CD14-positive monocyte (primary cell): ENCODE measurements around the gene SCD5. TPM values are rescaled to one million over a fixed set of nuclear protein-coding genes. Genes with fewer than 3 reads are reported as not detected.

ENCODE experiments used
- DNase-seq, 3 donors: peaks; one replicate each; pipeline ENCODE4 v3.0.0-alpha.2; 2011 to 2022
- H2AFZ ChIP-seq: 2 replicates; pipeline ENCODE4 v1.6.0; 2012; ENCODE audit warnings: mild to moderate bottlenecking, low read depth, low read length, inconsistent platforms; ENCODE audit not compliant: insufficient read depth, poor library complexity, severe bottlenecking
- H3K27ac ChIP-seq, 2 donors: 1 replicate in 1 of 2; 2 replicates in 1 of 2; pipeline ENCODE4 v1.5.1; 2012 to 2013; ENCODE audit warnings: low read length in 2 of 2, control low read depth in 1 of 2, inconsistent platforms in 1 of 2, low read depth in 1 of 2, mild to moderate bottlenecking in 1 of 2
- H3K27me3 ChIP-seq, 2 donors: one replicate each; pipeline versions ENCODE4 v1.6.0 to v1.6.1; 2011 to 2013; ENCODE audit warnings: low read length in 2 of 2; ENCODE audit not compliant: control insufficient read depth in 2 of 2, insufficient read depth in 2 of 2
- H3K36me3 ChIP-seq, 2 donors: replicated peaks in 1 of 2; 1 replicate in 1 of 2; 2 replicates in 1 of 2; pipeline versions ENCODE4 v1.5.1 to v1.6.1; 2012 to 2013; ENCODE audit warnings: low read length in 2 of 2, control low read depth in 1 of 2, inconsistent platforms in 1 of 2, mild to moderate bottlenecking in 1 of 2; ENCODE audit not compliant: insufficient read depth in 2 of 2, control insufficient read depth in 1 of 2
- H3K4me1 ChIP-seq, 2 donors: 1 replicate in 1 of 2; 2 replicates in 1 of 2; pipeline versions ENCODE4 v1.5.1 to v1.6.1; 2012 to 2013; ENCODE audit warnings: low read length in 2 of 2, control low read depth in 1 of 2, inconsistent platforms in 1 of 2, mild to moderate bottlenecking in 1 of 2, moderate library complexity in 1 of 2; ENCODE audit not compliant: insufficient read depth in 2 of 2, control insufficient read depth in 1 of 2
- H3K4me2 ChIP-seq: replicated peaks from 2 replicates; pipeline ENCODE3; 2012; ENCODE audit warnings: low read length, moderate library complexity, mild to moderate bottlenecking; ENCODE audit not compliant: poor library complexity, severe bottlenecking; ENCODE audit errors: extremely low read depth
- H3K4me3 ChIP-seq, 3 experiments: fragments of 200-600 bp in 1 of 3; sonication (generic) in 1 of 3; replicated peaks in 1 of 3; 1 replicate in 2 of 3; 2 replicates in 1 of 3; pipeline ENCODE4 v1.5.1; 2011 to 2013; ENCODE audit warnings: low read length in 3 of 3, mild to moderate bottlenecking in 3 of 3, control low read depth in 2 of 3, low read depth in 2 of 3, inconsistent platforms in 1 of 3, moderate library complexity in 1 of 3
- H3K79me2 ChIP-seq: 2 replicates; pipeline ENCODE4 v1.6.0; 2012; ENCODE audit warnings: mild to moderate bottlenecking, control low read depth, inconsistent platforms, low read length, moderate library complexity; ENCODE audit not compliant: insufficient read depth
- H3K9ac ChIP-seq: 2 replicates; pipeline ENCODE4 v1.6.0; 2017; ENCODE audit warnings: low read length, mild to moderate bottlenecking; ENCODE audit not compliant: insufficient read depth, poor library complexity, severe bottlenecking
- H3K9me3 ChIP-seq, 2 donors: replicated peaks in 1 of 2; 1 replicate in 1 of 2; 2 replicates in 1 of 2; pipeline versions ENCODE4 v1.5.1 to v1.6.1; 2012 to 2013; ENCODE audit warnings: low read length in 2 of 2, control low read depth in 1 of 2; ENCODE audit not compliant: control insufficient read depth in 1 of 2, insufficient read depth in 1 of 2
- H4K20me1 ChIP-seq: 2 replicates; pipeline ENCODE4 v1.6.0; 2012; ENCODE audit warnings: mild to moderate bottlenecking, low read length, control low read depth, moderate library complexity; ENCODE audit not compliant: insufficient read depth
- H3K27ac Mint-ChIP-seq, 7 donors: one replicate each; pipeline ENCODE4 v1.8.0; 2020; ENCODE audit warnings: mild to moderate bottlenecking in 7 of 7, mixed read lengths in 7 of 7, moderate library complexity in 6 of 7, inconsistent platforms in 2 of 7
- H3K27me3 Mint-ChIP-seq, 3 donors: one replicate each; pipeline ENCODE4 v1.8.0; 2021 to 2022; ENCODE audit warnings: low read depth in 3 of 3, mild to moderate bottlenecking in 3 of 3, mixed read lengths in 3 of 3, moderate library complexity in 3 of 3, inconsistent platforms in 1 of 3
- H3K36me3 Mint-ChIP-seq, 2 donors: one replicate each; pipeline ENCODE4 v1.8.0; 2020; ENCODE audit warnings: mixed read lengths in 2 of 2, inconsistent platforms in 1 of 2, mild to moderate bottlenecking in 1 of 2
- H3K4me1 Mint-ChIP-seq: one replicate; pipeline ENCODE4 v1.8.0; 2020; ENCODE audit warnings: mild to moderate bottlenecking, mixed read lengths
- H3K4me3 Mint-ChIP-seq, 2 donors: one replicate each; pipeline ENCODE4 v1.8.0; 2020; ENCODE audit warnings: mild to moderate bottlenecking in 2 of 2, mixed read lengths in 2 of 2, moderate library complexity in 1 of 2
- H3K9me3 Mint-ChIP-seq, 7 donors: one replicate each; pipeline ENCODE4 v1.8.0; 2020 to 2022; ENCODE audit warnings: mixed read lengths in 7 of 7, mild to moderate bottlenecking in 6 of 7, moderate library complexity in 6 of 7, inconsistent platforms in 2 of 7
- CTCF ChIP-seq: fragments of 200-600 bp; IDR thresholded peaks from one replicate; pipeline ENCODE4 v1.8.0; 2022; ENCODE audit warnings: antibody characterized with exemption, mild to moderate bottlenecking
- WGBS: methylation state at CpG from one replicate; pipeline ENCODE4 v1.1.5; 2013; ENCODE audit warnings: missing lambda C conversion rate; ENCODE audit not compliant: insufficient coverage; 5-methylcytosine and 5-hydroxymethylcytosine counted together
- intact Hi-C, 2 donors: fragments of 100-400 bp; cut with micrococcal nuclease; formaldehyde crosslinking; loops; one replicate each; pipeline versions ENCODE4 v1.15.0 to v1.15.1; 2023
- polyA plus RNA-seq, 3 donors: library from polyadenylated mRNA; depleted of rRNA in 1 of 3; unstranded in 2 of 3; stranded (reverse) in 1 of 3; fragments of 300-500 nt in 2 of 3; fragments of >200 nt in 1 of 3; fragmentation: Illumina TruSeq in 2 of 3; gene quantifications; 1 replicate in 2 of 3; 2 replicates in 1 of 3; pipeline ENCODE4 v1.2.3, GENCODE V29; 2012 to 2021

Gene SCD5
- polyA plus RNA-seq, 3 donors: 0.28 to 1.3 (median 0.61) TPM

GRCh38 chr4:82680834-82681233, 117.8 kb downstream of the SCD5 start:
- Histone ChIP-seq H3K9me3 (no peaks in the 10 kb centered on the region), H3K9ac (no peak overlapping the region), H2AFZ (no peak overlapping the region), H3K4me3 (no peak overlapping the region), H3K4me1 (no peaks in the 10 kb centered on the region), H3K36me3 (no peaks in the 10 kb centered on the region), H3K27me3 (no peaks in the 10 kb centered on the region), H3K27ac (no peak overlapping the region), H4K20me1 (no peaks in the 10 kb centered on the region), H3K4me2 (no peak overlapping the region), H3K79me2 (no peaks in the 10 kb centered on the region)
- no peak for TF ChIP-seq CTCF
- H3K27me3 Mint-ChIP-seq: peaks cover 0 to 3% (median 0%) of the 10 kb centered on the region in 3 donors
- intact Hi-C loops: no loop called here
- WGBS: 89% methylated on average over 3 of the region's 9 CpGs
- no peaks in the 10 kb centered on the region for H3K36me3 Mint-ChIP-seq
- peaks cover 0 to 1% (median 0%) of the 10 kb centered on the region in 7 donors for H3K9me3 Mint-ChIP-seq
- no peak overlapping the region for H3K4me3 Mint-ChIP-seq
- no peak for DNase-seq
- no peak overlapping the region for H3K27ac Mint-ChIP-seq
- peaks cover 12% of the 10 kb centered on the region for H3K4me1 Mint-ChIP-seq

GRCh38 chr4:82679531-82679930, 119.1 kb downstream of the SCD5 start:
- Histone ChIP-seq H4K20me1 (no peaks in the 10 kb centered on the region), H3K27me3 (no peaks in the 10 kb centered on the region), H3K36me3 (no peaks in the 10 kb centered on the region), H3K9ac (no peak overlapping the region), H3K4me3 (no peak overlapping the region), H3K4me1 (no peaks in the 10 kb centered on the region), H3K9me3 (no peaks in the 10 kb centered on the region), H3K27ac (no peak overlapping the region), H2AFZ (no peak overlapping the region), H3K79me2 (no peaks in the 10 kb centered on the region), H3K4me2 (no peak overlapping the region)
- peaks cover 12% of the 10 kb centered on the region for H3K4me1 Mint-ChIP-seq
- TF ChIP-seq CTCF: no peak
- DNase-seq: no peak
- peaks cover 0 to 3% (median 0%) of the 10 kb centered on the region in 3 donors for H3K27me3 Mint-ChIP-seq
- H3K36me3 Mint-ChIP-seq: no peaks in the 10 kb centered on the region
- H3K4me3 Mint-ChIP-seq: no peak overlapping the region
- intact Hi-C loops: no loop called here
- WGBS: no CpG with 5 or more reads among the region's 1 CpG
- H3K9me3 Mint-ChIP-seq: peaks cover 0 to 1% (median 0%) of the 10 kb centered on the region in 7 donors
- H3K27ac Mint-ChIP-seq: no peak overlapping the region
